NOMO-1 treated with DMSO at 0.1 percent for 48 hours (cell line): ENCODE results near the gene ZCCHC13.
"Not testable (repeated sequence)": the region's sequence is repeated elsewhere in the genome, so short reads cannot be mapped to it uniquely, and the experiment has no call there.

Source experiments
- DNase-seq: peaks from one replicate; lab custom pipeline; 2025; ENCODE audit not compliant: unreplicated experiment; lab: John Stamatoyannopoulos, UW

The ZCCHC13 gene

DNA sequence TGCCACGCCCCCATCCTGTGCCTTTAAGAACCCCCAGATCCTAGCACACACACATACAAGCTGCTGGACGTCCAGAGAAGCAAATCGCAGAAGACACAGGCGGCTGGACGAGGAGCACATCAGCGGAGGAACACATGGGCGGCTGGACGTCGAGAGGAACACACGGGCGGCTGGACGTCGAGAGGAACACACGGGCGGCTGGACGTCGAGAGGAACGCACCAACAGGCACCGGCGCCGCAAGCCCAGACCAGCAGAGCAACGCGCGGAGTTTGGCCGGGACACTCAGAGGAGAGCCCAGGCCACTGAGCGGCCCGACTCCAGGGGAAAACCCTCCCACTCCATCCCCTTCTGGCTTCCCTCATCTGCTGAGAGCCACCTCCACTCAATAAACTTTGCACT is 17.2 kb downstream of the ZCCHC13 start:
- DNase-seq: no peak

- no peak for DNase-seq
Observed at GRCh38 chrX:74324131-74324530, 20.2 kb downstream of the ZCCHC13 start.

DNA sequence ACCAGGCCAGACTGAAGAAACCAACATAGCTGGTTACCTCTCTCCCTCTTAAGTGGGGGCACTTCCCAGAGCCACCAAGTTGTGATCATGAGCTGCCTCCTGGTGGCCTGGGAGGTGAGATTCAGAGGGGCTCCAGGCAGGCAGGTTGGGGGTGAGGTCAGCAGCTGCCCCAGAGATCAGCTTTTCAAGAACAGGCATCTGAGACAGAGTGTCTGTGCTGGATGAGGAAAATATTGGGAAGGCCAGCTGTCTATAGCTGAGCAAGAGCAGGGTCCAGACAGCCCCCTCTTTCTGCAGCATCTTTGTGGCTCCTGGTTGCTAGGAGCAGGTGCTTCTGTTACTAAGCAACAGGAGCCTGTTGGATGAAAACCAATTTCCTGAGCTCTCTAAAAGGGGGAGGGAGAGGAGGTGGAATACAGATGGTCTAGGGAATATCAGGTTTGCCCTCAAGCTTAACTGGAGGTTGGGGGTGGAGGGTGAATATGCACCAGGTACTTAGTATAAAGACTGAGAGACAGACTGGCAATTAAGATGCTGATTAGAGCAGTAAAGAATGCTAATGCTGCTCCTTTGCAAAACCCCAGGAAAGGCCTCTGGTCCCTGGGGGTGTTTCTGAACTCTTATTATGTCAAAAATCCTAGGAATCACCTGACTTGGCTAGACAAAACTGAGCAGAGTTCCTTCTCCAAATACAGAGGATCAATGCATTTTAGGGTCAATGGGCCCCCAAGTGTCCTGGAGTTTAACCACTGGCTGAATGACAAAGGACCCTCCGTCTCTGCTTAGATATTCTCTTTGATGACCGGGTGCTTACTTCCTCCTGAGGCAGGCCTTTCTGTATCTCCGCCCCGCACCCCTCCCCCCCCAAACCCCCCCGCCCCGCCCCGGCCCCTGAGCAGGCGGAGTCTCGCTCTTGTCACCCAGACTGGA is 21.4 kb downstream of the ZCCHC13 start:
- peak; percentile 0 for DNase-seq

DNA sequence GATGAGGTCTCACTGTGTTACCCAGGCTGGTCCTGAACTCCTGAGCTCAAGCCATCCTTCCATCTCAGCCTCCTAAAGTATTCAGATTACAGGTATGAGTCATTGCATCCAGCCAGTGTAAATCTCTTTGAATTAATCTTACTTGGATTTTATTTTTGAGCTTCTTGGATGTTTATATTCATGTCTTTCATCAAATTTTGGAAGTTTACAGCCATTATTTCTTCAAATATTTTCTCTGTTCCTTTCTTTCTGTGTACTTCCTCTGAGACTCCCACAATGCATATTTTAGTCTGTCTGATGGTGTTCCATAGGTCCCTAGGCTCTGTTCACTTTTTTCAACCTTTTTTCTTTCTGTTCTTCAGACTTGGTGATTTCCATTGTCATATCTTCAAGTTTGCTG is 34.9 kb downstream of the ZCCHC13 start:
- no peak for DNase-seq

GRCh38 chrX:74340051-74340450 is 36.1 kb downstream of the ZCCHC13 start:
- DNase-seq: no peak

GRCh38 chrX:74342211-74342610 is 38.2 kb downstream of the ZCCHC13 start:
- DNase-seq: not testable (repeated sequence)

- DNase-seq: peak; percentile 71
Observed at GRCh38 chrX:74343343-74344279, 39.6 kb downstream of the ZCCHC13 start.

- no peak for DNase-seq
Observed at GRCh38 chrX:74344280-74344622, 40.3 kb downstream of the ZCCHC13 start.

DNA sequence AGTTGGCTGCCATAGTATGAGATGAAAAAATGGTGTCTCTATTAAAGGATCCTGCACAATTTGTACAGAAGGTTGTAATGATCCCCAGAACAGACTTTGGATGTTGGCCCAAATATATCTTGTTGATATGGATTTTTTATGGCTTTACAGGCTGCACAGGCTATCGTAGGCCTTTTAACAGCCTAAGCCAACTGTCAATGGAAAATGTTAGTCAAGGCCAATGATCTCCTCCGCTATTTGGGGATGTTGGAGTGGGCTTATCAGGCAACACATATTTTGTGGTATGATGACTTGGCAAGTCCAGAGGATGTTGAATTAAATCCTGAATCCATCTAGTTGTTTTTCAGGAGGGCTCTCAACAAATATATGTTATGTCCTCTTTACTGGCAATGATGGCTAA is 42.1 kb downstream of the ZCCHC13 start:
- no peak for DNase-seq

GRCh38 chrX:74349387-74349786 is 45.4 kb downstream of the ZCCHC13 start:
- DNase-seq: no peak

GRCh38 chrX:74351760-74352159 is 47.8 kb downstream of the ZCCHC13 start:
- DNase-seq: no peak

DNA sequence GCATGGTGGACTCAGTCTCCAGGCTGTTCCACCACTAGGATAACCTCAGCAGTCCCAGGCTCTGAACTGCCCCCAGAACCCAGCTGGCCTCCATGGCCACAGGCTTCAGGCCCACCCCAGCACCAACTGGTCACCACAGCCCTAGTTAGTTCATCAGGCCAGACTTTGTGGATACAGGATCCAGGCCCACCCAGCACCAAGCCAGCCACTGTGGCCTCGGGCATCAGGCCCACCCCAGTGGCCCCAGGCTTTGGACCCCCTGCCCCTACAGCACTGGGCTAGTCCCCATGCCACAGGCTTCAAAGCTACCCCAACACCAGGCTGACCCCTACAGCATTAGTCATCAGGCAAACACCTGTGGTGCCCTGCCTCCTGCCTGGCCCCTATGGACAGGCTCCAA is 50.0 kb downstream of the ZCCHC13 start:
- DNase-seq: no peak
